Measurements from ENCODE around the gene SIRPA. TPM values are rescaled to one million over a fixed set of nuclear protein-coding genes. Genes with fewer than 3 reads are reported as not detected.

Gene SIRPA
- total RNA-seq, 1 donor from 2014 or later: not detected

Other genes starting within 250 kb of the SIRPA start
- gene SIRPG, start 237.6 kb upstream of the SIRPA start, total RNA-seq: 25.1 and 28.7 TPM in 2 replicates
- not detected in 2 replicates for gene PDYN, start 98.7 kb downstream of the SIRPA start, total RNA-seq
- 18.9 and 20.4 TPM in 2 replicates for gene STK35, start 206.4 kb downstream of the SIRPA start, total RNA-seq